Heart right ventricle (tissue), 16 donors: ENCODE data around the gene MYF6. TPM values are rescaled to one million over a fixed set of nuclear protein-coding genes. Genes with fewer than 3 reads are reported as not detected.
A peak's percentile ranks its signal among the peaks of the same experiment; 100 is the strongest.

Experiments
- ATAC-seq, 8 donors: fragments of 200-7000 bp; cut with Tn5 transposase; one replicate each; pipeline ENCODE4 v1.9.1; 2020; ENCODE audit warnings: mild to moderate bottlenecking in 8 of 8, moderate library complexity in 8 of 8, moderate number of reproducible peaks in 1 of 8
- DNase-seq, 2 donors: peaks; one replicate each; pipeline ENCODE4 v3.0.0-alpha.2; 2020
- H3K27ac ChIP-seq, 10 donors: fragments of 200-600 bp; sonication (generic) in 2 of 10; one replicate each; pipeline versions ENCODE4 v1.5.0 to v1.8.0; 2020 to 2022; ENCODE audit warnings: mild to moderate bottlenecking in 3 of 10
- H3K27me3 ChIP-seq, 7 donors: fragments of 200-600 bp; one replicate each; pipeline ENCODE4 v1.8.0; 2021 to 2022; ENCODE audit warnings: mild to moderate bottlenecking in 2 of 7
- H3K36me3 ChIP-seq, 9 donors: fragments of 200-600 bp; sonication (generic) in 1 of 9; one replicate each; pipeline versions ENCODE4 v1.5.0 to v1.8.0; 2020 to 2022; ENCODE audit warnings: mild to moderate bottlenecking in 2 of 9
- H3K4me1 ChIP-seq, 9 donors: fragments of 200-600 bp; sonication (generic) in 1 of 9; one replicate each; pipeline versions ENCODE4 v1.5.0 to v1.8.0; 2020 to 2022; ENCODE audit warnings: mild to moderate bottlenecking in 4 of 9
- H3K4me3 ChIP-seq, 10 donors: fragments of 200-600 bp; sonication (generic) in 2 of 10; one replicate each; pipeline versions ENCODE4 v1.5.0 to v1.8.0; 2020 to 2022; ENCODE audit warnings: mild to moderate bottlenecking in 7 of 10, moderate library complexity in 2 of 10
- H3K9me3 ChIP-seq, 11 donors: fragments of 200-600 bp in 10 of 11; sonication (generic) in 2 of 11; one replicate each; pipeline versions ENCODE4 v1.5.0 to v1.8.0; 2013 to 2022; ENCODE audit warnings: mild to moderate bottlenecking in 2 of 11, control low read depth in 1 of 11, moderate library complexity in 1 of 11
- CTCF ChIP-seq, 9 donors: fragments of 200-600 bp; sonication (generic) in 2 of 9; IDR thresholded peaks; one replicate each; pipeline versions ENCODE4 v1.5.0 to v1.8.0; 2021 to 2022; ENCODE audit warnings: antibody characterized with exemption in 9 of 9, mild to moderate bottlenecking in 5 of 9, moderate library complexity in 1 of 9
- WGBS, 2 donors: extraction: QIAGEN DNeasy Blood & Tissue Kit; methylation state at CpG; one replicate each; pipeline ENCODE4 v1.1.7; 2013; ENCODE audit warnings: inconsistent platforms in 1 of 2; 5-methylcytosine and 5-hydroxymethylcytosine counted together
- intact Hi-C, 10 donors: fragments of 100-400 bp; cut with DNase I; formaldehyde crosslinking; loops; one replicate each; pipeline versions ENCODE4 v1.11.1 to v1.14.2; 2022
- polyA plus RNA-seq, 2 donors: library from polyadenylated mRNA; stranded (reverse); fragments of 200-250 nt; gene quantifications; one replicate each; pipeline ENCODE4 v1.2.3, GENCODE V29; 2013
- total RNA-seq, 10 donors: library from RNA; stranded (reverse); fragmentation: NEBNext Ultra II Directional in 3 of 10; extraction: Animal tissue kit (Norgen Biotek cat#: 25700) in 3 of 10; gene quantifications; one replicate each; pipeline versions ENCODE4 v1.2.1 to v1.2.4, GENCODE V29; 2021 to 2023
- donor health status: Arrhythmogenic right ventricular cardiomyopathy.
- donor health status: ischemic (EF 13 %, LVEDD 7.1; RV severe dilation, severe dysfunction).
- donor health status: healthy with polysubstance abuse.
- donor health status: DM: no; HTN: yes; CAD: no.
- donor health status: DM: no; HTN: no; CAD: no.
- donor health status: ischemic (EF 25% LVEDD 6.9; RV normal size, moderate dysfunction).
- donor health status: ischemic (EF 25% LVEDD 5.7; RV mildly dilated, moderate dysfunction).
- donor health status: healthy.
- donor health status: DM: yes; HTN: yes; CAD: no.
- donor health status: Ischemic cardiomyopathy.
- donor health status: ischemic (EF 35%, LVEDD 5.7; RV mildly dilated, moderate dysfunction).
- donor health status: nonischemic (EF 11% LVEDD 7.7; RV severe dilation, severe dysfunction).
- donor health status: DM: yes; HTN: yes; CAD: no.
- donor health status: PGD.
- donor health status: ischemic (EF 29% LVEDD 5.4; RV normal size, mild dysfunction).
- donor health status: nonischemic (EF 23%, LVEDD 6.1; RV moderate dilation, normal function).

The MYF6 gene
- total and polyA plus RNA-seq, 12 donors = 0.04 to 0.45 (median 0.23) TPM; not detected in 9

DNA sequence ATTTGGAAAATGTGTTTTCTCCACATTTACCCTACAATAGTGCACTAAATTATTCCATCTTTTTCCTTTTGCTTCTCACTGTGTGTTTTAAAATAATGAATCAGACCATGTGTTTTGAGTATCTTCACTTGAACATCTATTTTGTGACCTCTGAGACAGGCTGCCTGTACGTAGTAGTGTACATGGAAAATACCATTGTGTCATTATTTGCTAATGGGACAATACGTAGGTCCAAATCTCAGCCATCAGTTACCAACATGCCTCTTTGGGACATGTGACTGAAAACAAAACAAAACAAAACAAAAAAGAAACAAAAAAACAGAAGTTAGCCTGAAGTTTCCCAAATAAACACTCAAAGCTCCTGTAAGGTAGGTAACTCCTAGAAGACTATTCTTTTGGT, 7.1 kb upstream of the MYF6 start:
- H3K4me1 ChIP-seq = peaks cover 0 to 10% (median 4%) of the 10 kb centered on the region in 9 donors
- H3K27ac ChIP-seq = no peak overlapping the region

DNA sequence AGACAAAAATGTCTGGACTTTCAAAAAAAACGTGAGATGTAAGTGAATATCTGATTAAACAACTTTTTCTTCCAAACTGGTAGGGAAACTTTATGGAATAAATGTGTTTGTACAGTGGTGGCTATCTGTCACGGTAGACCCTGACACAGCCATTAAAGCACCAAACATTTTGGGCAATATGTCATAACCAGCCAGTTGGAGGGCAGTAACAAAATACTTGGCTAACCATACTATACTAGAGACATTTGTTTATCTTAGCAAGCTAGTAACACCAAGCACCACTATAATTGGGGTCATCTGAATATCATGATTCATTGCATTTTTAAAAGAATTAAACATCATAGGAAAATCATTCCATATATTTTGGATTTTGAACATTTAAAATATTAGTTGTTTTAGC, 6.0 kb upstream of the MYF6 start:
- peaks cover 0 to 10% (median 4%) of the 10 kb centered on the region in 9 donors for H3K4me1 ChIP-seq
- no peaks in the 10 kb centered on the region for H3K9me3 ChIP-seq
- DNase-seq (no peak), ATAC-seq (no peak)
- intact Hi-C loops = no loop called here
- no peak for TF ChIP-seq CTCF (IDR thresholded peaks at IDR 0.05)
- 80 to 90% methylated on average over 2 of the region's 2 CpGs for WGBS, 2 donors
- no peaks in the 10 kb centered on the region for H3K27me3 ChIP-seq
- no peak overlapping the region for H3K27ac ChIP-seq
- H3K36me3 ChIP-seq = no peaks in the 10 kb centered on the region
- no peak overlapping the region for H3K4me3 ChIP-seq

More for the DNA sequence above, 7.1 kb upstream of the MYF6 start:
- Histone ChIP-seq H3K9me3 (no peaks in the 10 kb centered on the region), H3K36me3 (no peaks in the 10 kb centered on the region), H3K27me3 (no peaks in the 10 kb centered on the region), H3K4me3 (no peak overlapping the region)
- DNase-seq (no peak), ATAC-seq (no peak)
- no peak for TF ChIP-seq CTCF (IDR thresholded peaks at IDR 0.05)
- intact Hi-C loops = no loop called here
- 81 to 87% methylated on average over 2 of the region's 2 CpGs for WGBS, 2 donors

- Histone ChIP-seq H3K27ac (peak overlapping the region in 5 of 10 donors; percentile 21 to 64 (median 54)), H3K9me3 (no peaks in the 10 kb centered on the region), H3K36me3 (no peaks in the 10 kb centered on the region), H3K4me1 (peaks cover 0 to 10% (median 4%) of the 10 kb centered on the region in 9 donors), H3K27me3 (peaks cover 0 to 9% (median 3%) of the 10 kb centered on the region in 7 donors), H3K4me3 (peak overlapping the region in 3 of 10 donors; percentile 24 to 30 (median 27))
- 44 to 48% methylated on average over 12 of the region's 12 CpGs for WGBS, 2 donors
- no peak for TF ChIP-seq CTCF (IDR thresholded peaks at IDR 0.05)
- intact Hi-C loops = no loop called here
- ATAC-seq = peak in 7 of 8 donors; percentile 42 to 95 (median 61)
- DNase-seq = peak in 1 of 2 donors; percentile 10
Observed at GRCh38 chr12:80702889-80703805, 4.3 kb upstream of the MYF6 start.

DNA sequence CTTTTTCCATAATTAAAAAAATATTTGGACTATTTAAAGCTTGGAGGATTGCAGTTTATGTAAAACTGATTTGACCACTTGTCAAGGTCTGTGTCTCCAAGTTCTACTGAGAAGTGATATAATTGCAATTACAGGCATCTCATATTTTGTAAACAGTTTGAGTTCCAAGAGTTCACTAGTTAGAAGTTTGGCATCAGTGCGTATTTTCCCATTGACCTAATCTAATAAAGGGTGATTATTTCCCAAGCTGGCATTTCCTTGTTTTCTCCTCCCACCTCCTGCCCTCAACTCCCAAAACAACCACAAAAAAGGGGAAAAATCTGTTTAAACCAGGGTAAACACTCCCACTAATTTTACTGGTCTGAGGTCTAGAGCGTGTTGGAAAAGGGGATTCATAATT, 3.0 kb upstream of the MYF6 start:
- WGBS, 2 donors = 62 to 75% methylated on average over 2 of the region's 2 CpGs
- ATAC-seq (no peak), DNase-seq (no peak)
- H3K27me3 ChIP-seq = peaks cover 0 to 21% (median 13%) of the 10 kb centered on the region in 7 donors
- H3K4me3 ChIP-seq = no peak overlapping the region
- intact Hi-C loops = no loop called here
- TF ChIP-seq CTCF (IDR thresholded peaks at IDR 0.05) = no peak
- H3K9me3 ChIP-seq = no peaks in the 10 kb centered on the region
- H3K36me3 ChIP-seq = no peaks in the 10 kb centered on the region
- peaks cover 0 to 14% (median 4%) of the 10 kb centered on the region in 9 donors for H3K4me1 ChIP-seq
- H3K27ac ChIP-seq = no peak overlapping the region
